BE2C (cell line): ENCODE results near the gene MAP3K6.

Experiments used
- DNase-seq: peaks from one replicate; pipeline ENCODE4 v3.0.0-alpha.2; 2020
- H3K27me3 ChIP-seq: fragments of 250-450 bp; sonication (Bioruptor Pico); 2 replicates; pipeline ENCODE4 v1.5.1; 2020; ENCODE audit warnings: mild to moderate bottlenecking
- H3K36me3 ChIP-seq: fragments of 250-450 bp; sonication (Bioruptor Pico); 2 replicates; pipeline ENCODE4 v1.5.1; 2020; ENCODE audit warnings: mild to moderate bottlenecking
- H3K4me1 ChIP-seq: fragments of 250-450 bp; sonication (Bioruptor Pico); 2 replicates; pipeline ENCODE4 v1.5.1; 2020
- H3K4me3 ChIP-seq: 2 replicates; pipeline ENCODE4 v1.5.1; 2011; ENCODE audit warnings: low read depth, low read length
- H3K9me3 ChIP-seq: fragments of 250-450 bp; sonication (Bioruptor Pico); 2 replicates; pipeline ENCODE4 v1.5.1; 2020
- CTCF ChIP-seq: IDR thresholded peaks from 2 replicates; pipeline ENCODE4 v1.5.1; 2012; ENCODE audit warnings: mild to moderate bottlenecking, low read depth, low read length

MAP3K6 gene

GRCh38 chr1:27343639-27344025 lies 23.1 kb downstream of the MAP3K6 start:
- no peak for TF ChIP-seq CTCF
- Histone ChIP-seq H3K36me3 (no peaks in the 10 kb centered on the region), H3K27me3 (no peaks in the 10 kb centered on the region), H3K9me3 (no peaks in the 10 kb centered on the region), H3K4me1 (no peaks in the 10 kb centered on the region), H3K4me3 (no peak overlapping the region)
- DNase-seq: no peak

GRCh38 chr1:27342778-27343638 lies 23.8 kb downstream of the MAP3K6 start:
- no peak for DNase-seq
- TF ChIP-seq CTCF: no peak
- Histone ChIP-seq H3K4me1 (no peaks in the 10 kb centered on the region), H3K36me3 (no peaks in the 10 kb centered on the region), H3K4me3 (no peak overlapping the region), H3K27me3 (no peaks in the 10 kb centered on the region), H3K9me3 (no peaks in the 10 kb centered on the region)

GRCh38 chr1:27342391-27342777 lies 24.4 kb downstream of the MAP3K6 start:
- TF ChIP-seq CTCF: no peak
- no peak for DNase-seq
- Histone ChIP-seq H3K9me3 (no peaks in the 10 kb centered on the region), H3K27me3 (no peaks in the 10 kb centered on the region), H3K4me1 (no peaks in the 10 kb centered on the region), H3K36me3 (no peaks in the 10 kb centered on the region), H3K4me3 (no peak overlapping the region)

- Histone ChIP-seq H3K4me3 (no peak within 1 kb of the TSS), H3K9me3 (no peaks in the 10 kb centered on the region), H3K27me3 (no peaks in the 10 kb centered on the region), H3K4me1 (no peaks in the 10 kb centered on the region), H3K36me3 (no peaks in the 10 kb centered on the region)
- no peak for DNase-seq
- no peak for TF ChIP-seq CTCF
These were observed 25.1 kb downstream of the MAP3K6 start, which contains the start of gene SYTL1 for GRCh38 chr1:27341525-27342252. Gene SYTL1, plus strand, starts transcription at chr1:27342022. Its CDS starts 3,313 bp downstream, at chr1:27345335.

- Histone ChIP-seq H3K9me3 (no peaks in the 10 kb centered on the region), H3K36me3 (peaks cover 9% of the 10 kb centered on the region; the same call in 1 of the 2 replicates), H3K4me1 (no peaks in the 10 kb centered on the region), H3K27me3 (no peaks in the 10 kb centered on the region), H3K4me3 (no peak overlapping the region)
- no peak for DNase-seq
- TF ChIP-seq CTCF: no peak
These were observed 27.5 kb downstream of the MAP3K6 start for GRCh38 chr1:27339213-27339612.

GRCh38 chr1:27338751-27339150 lies 28.0 kb downstream of the MAP3K6 start:
- TF ChIP-seq CTCF: no peak
- DNase-seq: no peak
- peaks cover 14% of the 10 kb centered on the region; the same call in 1 of the 2 replicates for H3K36me3 ChIP-seq

More at GRCh38 chr1:27338751-27339150, 28.0 kb downstream of the MAP3K6 start:
- Histone ChIP-seq H3K4me3 (no peak overlapping the region), H3K4me1 (no peaks in the 10 kb centered on the region), H3K9me3 (no peaks in the 10 kb centered on the region), H3K27me3 (no peaks in the 10 kb centered on the region)
